AG10803 (cell line): Measurements from ENCODE around the gene PNLIPRP3.

Source experiments
- DNase-seq: peaks from one replicate; pipeline ENCODE4 v3.0.0; 2010; ENCODE audit warnings: low read depth
- H3K4me3 ChIP-seq: 2 replicates; pipeline ENCODE4 v1.5.1; 2011; ENCODE audit warnings: mild to moderate bottlenecking, low read length, control low read depth
- TF ChIP-seq, protein P1 (sequence below): conservative IDR thresholded peaks from 2 replicates; pipeline ENCODE4 v1.5.1; 2011; ENCODE audit warnings: mild to moderate bottlenecking, low read length, control low read depth, inconsistent platforms

Gene PNLIPRP3

DNA sequence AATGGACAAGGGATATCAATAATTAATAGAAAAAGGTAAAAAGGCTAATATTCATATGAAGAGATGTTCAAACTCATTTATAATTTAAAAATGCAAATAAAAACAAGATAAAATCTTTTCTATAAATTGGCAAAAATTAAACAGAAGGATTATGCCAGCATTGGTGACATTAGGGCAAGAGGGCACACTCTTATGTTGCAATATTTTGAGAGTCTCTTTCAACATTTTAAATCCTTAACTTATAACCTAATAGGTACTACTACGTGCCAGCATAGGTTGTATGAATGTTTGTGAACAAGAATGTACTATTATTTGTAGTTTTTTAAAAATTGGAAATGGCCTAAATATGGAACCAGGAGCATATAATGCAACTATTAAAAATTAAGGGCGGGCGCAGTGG, 24.8 kb upstream of the PNLIPRP3 start:
- no peak for DNase-seq
- H3K4me3 ChIP-seq, result no peak overlapping the region
- TF ChIP-seq, protein P1, sequence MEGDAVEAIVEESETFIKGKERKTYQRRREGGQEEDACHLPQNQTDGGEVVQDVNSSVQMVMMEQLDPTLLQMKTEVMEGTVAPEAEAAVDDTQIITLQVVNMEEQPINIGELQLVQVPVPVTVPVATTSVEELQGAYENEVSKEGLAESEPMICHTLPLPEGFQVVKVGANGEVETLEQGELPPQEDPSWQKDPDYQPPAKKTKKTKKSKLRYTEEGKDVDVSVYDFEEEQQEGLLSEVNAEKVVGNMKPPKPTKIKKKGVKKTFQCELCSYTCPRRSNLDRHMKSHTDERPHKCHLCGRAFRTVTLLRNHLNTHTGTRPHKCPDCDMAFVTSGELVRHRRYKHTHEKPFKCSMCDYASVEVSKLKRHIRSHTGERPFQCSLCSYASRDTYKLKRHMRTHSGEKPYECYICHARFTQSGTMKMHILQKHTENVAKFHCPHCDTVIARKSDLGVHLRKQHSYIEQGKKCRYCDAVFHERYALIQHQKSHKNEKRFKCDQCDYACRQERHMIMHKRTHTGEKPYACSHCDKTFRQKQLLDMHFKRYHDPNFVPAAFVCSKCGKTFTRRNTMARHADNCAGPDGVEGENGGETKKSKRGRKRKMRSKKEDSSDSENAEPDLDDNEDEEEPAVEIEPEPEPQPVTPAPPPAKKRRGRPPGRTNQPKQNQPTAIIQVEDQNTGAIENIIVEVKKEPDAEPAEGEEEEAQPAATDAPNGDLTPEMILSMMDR, result no peak

DNA sequence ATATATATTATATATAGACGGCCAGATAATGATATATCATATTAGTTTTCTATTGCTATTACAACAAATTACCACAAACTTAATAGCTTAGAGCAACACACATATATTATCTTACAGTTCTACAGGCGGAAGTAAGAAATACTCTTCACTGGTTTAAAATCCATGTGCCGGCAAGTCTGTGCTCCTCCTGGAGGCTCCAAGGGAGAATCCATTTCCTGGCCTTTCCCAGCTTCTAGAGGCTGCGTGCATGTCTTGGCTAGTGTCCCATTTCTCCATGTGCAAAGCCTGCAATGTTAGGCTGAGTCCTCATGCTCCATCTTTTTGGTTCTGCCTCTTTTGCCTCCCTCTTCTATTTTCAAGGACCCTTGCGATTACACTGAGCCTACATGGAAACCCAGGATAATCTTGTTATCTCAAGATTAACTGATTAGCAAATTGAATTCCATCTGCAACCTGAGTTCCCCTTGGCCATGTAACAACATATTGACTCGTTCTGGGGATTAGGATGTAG, 23.9 kb upstream of the PNLIPRP3 start:
- H3K4me3 ChIP-seq, result no peak overlapping the region
- no peak for DNase-seq
- TF ChIP-seq, protein P1, result no peak

DNA sequence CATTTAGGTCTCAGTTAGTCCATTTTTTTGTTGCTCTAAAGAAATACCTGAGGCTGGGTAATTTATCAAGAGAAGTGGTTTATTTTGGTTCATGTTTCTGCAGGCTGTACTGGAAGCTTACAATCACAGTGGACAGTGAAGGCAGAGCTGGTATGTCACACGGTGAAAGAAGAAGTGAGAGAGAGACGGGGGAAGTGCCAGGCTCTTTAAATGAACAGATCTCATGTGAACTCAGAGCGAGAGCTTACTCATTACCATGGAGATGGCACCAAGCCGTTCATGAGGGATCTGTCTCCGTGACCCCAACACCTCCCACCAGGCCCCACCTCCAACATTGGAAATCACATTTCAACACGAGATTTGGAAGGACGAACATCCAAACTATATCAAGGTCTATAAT, 18.9 kb upstream of the PNLIPRP3 start:
- TF ChIP-seq, protein P1, result no peak
- no peak for DNase-seq
- no peak overlapping the region for H3K4me3 ChIP-seq

DNA sequence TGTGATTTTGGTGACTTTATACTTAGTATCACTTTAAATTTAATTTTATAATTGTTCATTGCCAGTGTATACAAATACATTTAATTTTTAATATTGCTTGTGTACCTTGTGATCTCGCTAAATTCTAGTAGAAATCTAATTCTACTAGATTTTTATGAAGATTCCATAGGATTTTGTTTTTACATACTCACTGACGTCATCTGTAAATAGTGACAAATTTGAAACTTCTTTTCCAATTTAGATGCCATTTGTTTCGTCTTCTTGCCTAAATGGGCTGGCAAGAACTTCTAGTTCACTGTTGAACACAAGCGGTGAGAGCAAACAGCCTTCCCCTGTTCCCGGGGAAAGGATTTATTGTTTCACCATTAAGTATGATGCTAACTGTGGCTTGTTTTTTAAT, 17.3 kb upstream of the PNLIPRP3 start:
- no peak for DNase-seq
- TF ChIP-seq, protein P1, result no peak
- no peak overlapping the region for H3K4me3 ChIP-seq

DNA sequence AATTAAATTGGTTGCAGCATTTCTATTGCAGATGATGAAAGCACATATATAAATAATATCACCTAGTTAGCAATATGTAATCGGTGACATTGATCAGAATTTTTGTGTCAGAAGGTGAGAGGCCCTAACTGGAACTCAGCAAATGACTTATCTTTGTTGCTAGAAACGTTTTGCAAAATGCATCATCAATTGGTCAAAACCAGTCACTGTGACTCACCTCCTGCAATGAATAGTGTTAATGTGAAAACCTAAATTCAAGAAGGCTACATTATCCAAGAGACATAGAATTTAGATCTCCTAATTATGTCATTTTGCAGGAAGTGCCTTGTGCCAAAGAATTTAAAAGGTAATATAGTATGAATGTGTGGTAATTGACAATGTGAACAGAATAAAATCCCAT, 9.8 kb upstream of the PNLIPRP3 start:
- TF ChIP-seq, protein P1, result no peak
- DNase-seq, result no peak
- no peak overlapping the region for H3K4me3 ChIP-seq

DNA sequence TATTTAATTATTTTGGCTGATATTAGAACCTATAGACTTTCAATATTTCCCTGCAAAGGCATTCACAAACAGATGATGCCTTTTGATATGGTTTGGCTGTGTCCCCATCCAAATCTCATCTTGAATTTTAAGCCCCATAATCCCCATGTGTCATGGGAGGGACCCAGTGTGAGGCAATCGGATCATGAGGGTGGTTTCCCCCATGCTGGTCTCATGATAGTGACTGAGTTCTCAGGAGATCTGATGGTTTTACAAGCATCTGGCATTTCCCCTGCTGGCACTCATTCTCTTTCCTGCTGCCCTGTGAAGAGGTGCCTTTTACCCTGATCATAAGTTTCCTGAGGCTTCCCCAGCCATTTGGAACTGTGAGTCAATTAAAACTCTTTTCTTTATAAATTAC, 9.3 kb upstream of the PNLIPRP3 start:
- no peak for DNase-seq
- TF ChIP-seq, protein P1, result no peak
- H3K4me3 ChIP-seq, result no peak overlapping the region

DNA sequence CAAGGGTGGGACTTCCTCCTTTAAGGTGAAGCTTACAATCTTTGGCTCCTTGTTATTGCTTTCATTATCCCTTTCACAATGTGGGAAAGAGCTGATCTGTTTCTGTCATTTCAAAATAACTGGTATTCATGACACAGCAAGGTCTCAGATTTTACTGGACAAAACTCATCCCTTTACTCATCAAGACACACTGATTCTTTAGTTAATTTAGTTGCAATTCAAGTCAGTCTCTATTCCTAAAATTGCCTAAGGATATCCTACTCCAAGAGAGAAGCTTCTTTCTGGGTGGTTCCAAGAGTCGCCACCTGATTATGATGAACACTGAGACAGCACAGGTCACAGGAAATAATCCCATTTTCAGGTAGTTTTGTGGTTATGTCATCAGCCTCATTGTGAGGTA, 5.8 kb upstream of the PNLIPRP3 start:
- TF ChIP-seq, protein P1, result no peak
- H3K4me3 ChIP-seq, result no peak overlapping the region
- DNase-seq, result no peak
